NAMALWA (cell line): Measurements from ENCODE around the gene PLEKHJ1.
"Not testable (repeated sequence)": the region's sequence is repeated elsewhere in the genome, so short reads cannot be mapped to it uniquely, and the experiment has no call there.

Source experiments
- DNase-seq: peaks from one replicate; pipeline ENCODE4 v3.0.0-alpha.2; 2015; ENCODE audit warnings: low spot score

Gene PLEKHJ1

DNA sequence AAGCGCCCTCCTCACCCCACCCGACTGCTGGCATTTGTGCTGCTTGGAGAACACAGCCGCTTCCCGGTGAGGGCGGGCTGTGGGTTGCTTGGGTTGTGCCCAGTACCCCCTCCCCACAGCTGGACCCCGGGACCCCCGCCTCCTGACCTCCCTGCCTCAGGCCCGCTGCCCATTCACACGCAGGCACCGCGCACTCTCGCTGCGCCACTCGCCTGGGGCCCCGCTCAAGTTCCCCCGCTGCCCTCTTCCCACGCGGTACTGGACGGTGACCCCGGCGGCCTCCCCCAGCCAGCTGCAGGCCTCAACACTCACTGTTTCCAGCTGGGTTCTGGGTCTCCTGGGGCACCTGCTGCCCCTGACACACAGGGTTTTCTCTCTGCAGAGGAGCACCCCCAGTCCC lies 16.4 kb downstream of the PLEKHJ1 start:
- DNase-seq, result no peak

DNA sequence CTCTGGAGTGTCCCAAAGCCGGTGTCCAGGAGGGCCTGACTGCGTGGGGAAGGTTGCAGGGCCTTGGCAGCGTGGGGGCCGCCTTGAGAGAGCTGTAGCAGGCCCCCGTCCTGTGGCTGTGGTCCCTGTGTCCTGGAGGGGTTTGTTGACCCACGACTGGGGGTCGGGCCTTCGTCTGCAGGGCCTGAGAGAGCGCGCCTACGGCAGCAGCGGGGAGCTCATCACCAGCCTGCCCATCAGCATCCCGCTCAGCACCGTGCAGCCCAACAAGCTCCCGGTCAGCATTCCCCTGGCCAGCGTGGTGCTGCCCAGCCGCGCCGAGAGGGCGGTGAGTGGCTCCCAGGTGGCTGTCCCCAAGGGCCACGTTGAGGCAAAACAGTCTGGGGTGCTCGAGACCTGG lies 18.5 kb downstream of the PLEKHJ1 start:
- no peak for DNase-seq

DNA sequence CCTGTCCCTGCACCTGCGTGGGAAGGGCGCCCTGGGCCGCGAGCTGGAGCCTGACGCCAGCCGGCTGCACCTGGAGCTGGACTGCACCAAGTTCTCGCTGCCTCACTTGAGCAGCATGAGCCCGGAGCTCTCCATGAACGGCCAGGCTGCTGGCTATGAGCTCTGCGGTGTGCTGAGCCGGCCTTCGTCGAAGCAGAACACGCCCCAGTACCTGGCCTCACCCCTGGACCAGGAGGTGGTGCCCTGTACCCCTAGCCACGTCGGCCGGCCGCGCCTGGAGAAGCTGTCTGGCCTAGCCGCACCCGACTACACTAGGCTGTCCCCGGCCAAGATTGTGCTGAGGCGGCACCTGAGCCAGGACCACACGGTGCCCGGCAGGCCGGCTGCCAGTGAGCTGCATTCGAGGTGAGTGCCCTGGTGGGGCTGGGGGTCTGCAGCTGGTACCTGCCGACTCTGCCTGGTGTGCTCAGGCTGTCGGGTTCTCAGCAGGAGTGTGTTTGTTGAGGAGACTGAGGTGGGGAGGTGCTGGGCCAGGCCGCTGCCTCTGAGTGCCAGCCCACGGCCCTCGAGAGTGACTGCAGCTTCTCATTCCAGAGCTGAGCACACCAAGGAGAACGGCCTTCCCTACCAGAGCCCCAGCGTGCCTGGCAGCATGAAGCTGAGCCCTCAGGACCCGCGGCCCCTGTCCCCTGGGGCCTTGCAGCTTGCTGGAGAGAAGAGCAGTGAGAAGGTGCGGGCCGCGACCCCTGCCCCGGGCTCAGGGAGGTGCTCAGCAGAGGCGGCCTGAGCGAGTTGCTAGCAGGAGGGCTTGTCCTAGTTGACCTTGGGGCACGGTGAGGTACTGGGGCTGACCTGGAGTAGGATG lies 19.5 kb downstream of the PLEKHJ1 start:
- DNase-seq, result no peak

DNA sequence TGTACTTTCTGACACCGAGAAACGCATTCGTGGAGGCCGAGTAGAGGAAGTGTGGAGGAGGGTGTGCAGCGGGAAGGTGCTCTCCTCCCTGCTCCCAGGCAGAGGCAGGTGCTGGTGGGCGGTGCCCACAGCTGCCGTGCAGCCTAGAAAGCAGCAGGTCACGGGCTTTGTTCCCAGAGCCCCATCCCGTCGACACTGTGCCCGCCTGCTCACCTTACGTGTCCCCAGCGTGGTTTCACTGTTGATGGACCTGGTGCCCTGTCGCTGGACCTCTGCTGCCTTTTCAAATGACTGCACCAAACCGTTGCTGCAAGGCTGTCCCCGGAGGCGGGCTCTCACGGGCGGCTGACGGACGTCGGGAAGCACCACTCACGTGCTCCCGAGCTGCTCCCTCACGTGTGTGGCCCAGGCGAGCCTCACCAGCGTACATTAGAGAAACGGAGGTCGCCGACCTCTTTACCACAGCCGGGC lies 20.8 kb downstream of the PLEKHJ1 start:
- no peak for DNase-seq

- no peak for DNase-seq
Observed at GRCh38 chr19:2214251-2214650, 21.9 kb downstream of the PLEKHJ1 start.

DNA sequence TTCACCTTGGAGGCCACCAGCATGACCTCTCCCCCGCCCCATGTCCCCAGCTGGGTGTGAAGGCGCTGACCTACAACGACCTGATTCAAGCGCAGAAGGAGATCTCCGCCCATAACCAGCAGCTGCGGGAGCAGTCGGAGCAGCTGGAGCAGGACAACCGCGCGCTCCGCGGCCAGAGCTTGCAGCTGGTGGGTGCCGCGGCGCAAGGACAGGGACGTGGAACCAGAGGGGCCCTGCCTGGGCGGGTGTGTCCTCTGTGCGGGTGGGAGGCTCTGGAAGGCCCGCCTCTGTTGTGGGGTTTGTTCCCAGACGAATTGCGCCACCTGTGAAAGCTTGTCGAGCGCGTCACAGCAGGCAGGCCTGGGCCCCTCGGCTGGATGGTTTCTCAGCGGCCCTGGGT lies 22.3 kb downstream of the PLEKHJ1 start:
- no peak for DNase-seq

DNA sequence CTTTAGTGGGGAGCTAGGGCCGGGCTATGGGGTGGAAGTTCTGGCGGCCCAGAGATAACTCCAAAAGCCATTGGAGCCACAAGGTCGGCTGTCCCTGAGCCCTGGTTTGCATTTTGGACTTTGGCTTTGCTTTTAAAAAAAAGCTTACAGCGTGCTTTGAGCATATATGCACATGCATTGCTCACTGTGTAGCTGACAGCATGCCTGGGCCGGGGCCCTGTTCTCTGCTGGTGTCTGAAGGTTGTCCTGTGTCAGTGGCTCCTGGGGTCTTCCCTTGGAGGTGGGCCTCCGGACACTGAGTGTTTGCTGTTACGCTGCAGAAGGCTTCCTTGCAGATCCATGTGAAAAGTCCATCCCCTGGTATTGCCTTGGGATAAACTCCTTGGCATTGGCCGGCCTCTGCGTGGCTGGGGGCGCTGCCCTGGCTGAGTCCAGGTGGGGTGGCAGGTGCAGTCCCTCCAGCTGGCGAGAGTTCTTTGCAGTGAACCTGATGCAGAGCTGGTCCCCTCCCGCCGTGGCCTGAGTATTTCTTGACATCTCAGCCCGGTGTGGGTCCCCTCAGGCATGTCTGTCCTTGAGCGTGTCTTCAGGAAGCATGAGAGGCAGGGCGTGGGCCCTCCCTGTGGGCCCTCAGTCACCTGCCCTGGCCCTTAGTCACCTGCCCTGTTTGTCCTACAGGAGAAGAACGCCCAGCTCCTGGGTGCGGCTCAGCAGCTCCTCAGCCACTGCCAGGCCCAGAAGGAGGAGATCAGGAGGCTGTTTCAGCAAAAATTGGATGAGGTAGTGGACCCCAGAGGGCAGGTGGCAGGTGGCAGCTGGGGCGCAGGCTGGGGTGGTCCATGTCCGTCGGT lies 23.0 kb downstream of the PLEKHJ1 start:
- DNase-seq, result no peak

- no peak for DNase-seq
Observed at GRCh38 chr19:2210987-2211740, 25.0 kb downstream of the PLEKHJ1 start.

- DNase-seq, result no peak
Observed at GRCh38 chr19:2210206-2210605, 25.9 kb downstream of the PLEKHJ1 start.

- DNase-seq, result no peak
Observed at GRCh38 chr19:2209408-2209807, 26.7 kb downstream of the PLEKHJ1 start.

DNA sequence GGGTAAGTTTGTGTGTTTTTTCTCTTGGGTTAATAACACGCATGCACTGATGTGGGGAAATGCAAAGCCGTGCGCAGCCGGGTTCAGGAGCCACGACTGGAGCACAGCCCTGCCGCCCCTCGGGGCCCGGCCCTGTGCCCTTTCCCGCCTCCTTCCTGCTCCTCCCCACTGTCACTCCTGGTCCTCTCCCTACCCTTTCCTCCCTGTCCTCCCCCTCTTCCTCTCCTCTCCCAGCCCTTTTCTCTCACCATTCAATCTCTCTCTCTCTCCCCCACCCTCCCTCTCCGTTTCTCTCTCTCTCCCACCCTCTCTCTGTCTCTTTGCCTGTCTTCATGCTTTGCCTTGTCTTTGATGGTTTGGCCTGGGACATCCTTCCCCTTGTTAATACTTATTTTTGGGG lies 27.2 kb downstream of the PLEKHJ1 start:
- no peak for DNase-seq

DNA sequence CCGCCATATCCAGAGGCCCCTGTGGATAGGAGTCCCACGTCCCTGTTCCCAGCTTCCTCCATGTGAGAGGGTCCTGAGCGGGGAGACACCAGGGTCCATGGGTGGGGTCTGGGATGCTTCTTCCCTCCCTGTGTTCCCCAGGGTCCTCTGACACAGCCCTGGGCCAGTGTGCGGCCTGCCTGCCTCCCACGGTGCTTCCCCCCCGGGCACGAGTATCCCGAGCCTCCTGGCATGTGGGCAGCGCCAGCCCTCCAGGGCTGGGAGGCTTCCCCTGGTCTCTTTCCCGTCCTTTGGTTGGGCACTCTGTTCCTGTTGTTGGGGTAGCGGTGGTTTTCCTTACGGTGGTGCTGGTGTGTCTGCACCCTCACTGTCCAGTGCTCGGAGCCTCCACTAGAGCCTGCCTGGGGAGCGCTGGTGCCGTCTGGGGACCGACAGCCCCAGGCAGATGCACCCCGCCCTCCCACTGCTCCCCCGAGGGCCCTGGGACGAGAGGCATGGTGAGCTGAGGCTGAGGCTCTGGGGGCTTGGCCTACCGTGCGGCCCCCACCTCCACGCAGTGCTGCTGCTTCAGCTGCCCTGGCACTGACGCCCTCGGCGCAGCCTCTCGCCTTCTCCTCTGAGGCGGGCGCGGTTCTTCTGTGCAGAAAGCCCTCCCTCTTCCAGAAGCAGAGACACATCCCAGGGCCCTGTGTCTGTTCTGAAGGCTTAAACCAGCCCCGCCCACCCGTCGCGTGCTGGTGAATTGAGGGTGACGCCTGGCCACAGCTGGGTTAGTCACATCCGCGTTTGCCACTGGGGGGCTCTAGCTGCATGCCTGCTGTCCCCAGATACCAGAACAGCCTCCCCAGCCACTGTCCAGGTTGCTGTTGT lies 27.9 kb downstream of the PLEKHJ1 start:
- peak; percentile 50 for DNase-seq

GRCh38 chr19:2207008-2207407 lies 29.1 kb downstream of the PLEKHJ1 start:
- no peak for DNase-seq

DNA sequence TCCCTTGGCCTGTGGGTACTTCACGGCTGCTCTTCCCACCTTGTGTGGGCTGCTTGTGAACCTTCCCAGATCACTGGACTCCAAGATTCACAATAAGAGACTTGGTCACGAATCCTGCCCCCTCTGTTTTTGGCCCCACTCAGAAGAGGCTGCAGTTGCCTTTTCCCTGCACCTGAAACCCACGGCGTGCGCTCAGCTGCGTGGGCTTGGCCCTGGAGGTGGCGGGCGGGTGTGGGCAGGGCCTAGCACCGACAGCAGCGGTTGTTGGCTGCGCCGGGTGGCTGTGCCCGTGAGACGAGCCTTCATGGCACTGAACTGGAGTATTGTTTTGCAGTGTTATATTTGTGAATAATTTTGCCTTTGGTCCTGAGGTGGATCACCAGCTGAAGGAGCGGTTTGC lies 33.8 kb downstream of the PLEKHJ1 start:
- DNase-seq, result no peak

DNA sequence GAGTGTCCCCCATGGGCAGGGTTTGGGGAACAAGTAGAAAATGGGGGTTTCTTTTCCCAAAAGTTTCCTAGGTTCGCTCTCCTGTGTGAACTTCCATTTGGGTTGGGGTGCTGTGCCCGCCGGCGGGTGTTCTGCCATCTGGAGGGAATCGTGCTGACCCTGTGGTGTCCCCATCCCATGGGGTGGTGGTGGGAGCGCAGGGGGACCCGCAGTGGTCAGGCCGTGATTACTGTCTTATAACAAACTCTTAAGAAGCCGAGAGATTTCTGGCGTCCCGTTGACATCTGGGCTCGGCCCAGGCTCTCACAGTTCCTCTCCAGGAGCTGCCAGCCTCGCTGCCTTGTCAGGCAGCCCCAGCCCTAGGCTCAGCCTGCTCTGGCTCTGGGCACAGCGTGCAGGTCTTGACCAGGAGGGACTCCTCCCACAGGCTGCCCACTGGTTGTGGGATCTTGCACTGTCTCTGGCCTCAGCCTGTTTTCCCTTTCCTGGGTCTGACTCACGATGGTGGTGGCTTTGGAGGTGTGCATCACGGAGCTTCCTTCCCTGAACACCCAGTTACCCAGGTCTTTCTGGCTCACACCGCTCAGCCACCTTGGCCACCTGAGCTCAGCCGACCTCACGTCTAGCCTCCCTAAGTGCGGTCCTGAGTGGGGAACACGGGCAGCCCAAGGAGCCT lies 34.5 kb downstream of the PLEKHJ1 start:
- DNase-seq, result no peak

GRCh38 chr19:2200624-2201294 lies 35.4 kb downstream of the PLEKHJ1 start:
- not testable (repeated sequence) for DNase-seq

- DNase-seq, result no peak
Observed at GRCh38 chr19:2199861-2200623, 36.1 kb downstream of the PLEKHJ1 start.

GRCh38 chr19:2199215-2199614 lies 36.9 kb downstream of the PLEKHJ1 start:
- DNase-seq, result peak; percentile 34

DNA sequence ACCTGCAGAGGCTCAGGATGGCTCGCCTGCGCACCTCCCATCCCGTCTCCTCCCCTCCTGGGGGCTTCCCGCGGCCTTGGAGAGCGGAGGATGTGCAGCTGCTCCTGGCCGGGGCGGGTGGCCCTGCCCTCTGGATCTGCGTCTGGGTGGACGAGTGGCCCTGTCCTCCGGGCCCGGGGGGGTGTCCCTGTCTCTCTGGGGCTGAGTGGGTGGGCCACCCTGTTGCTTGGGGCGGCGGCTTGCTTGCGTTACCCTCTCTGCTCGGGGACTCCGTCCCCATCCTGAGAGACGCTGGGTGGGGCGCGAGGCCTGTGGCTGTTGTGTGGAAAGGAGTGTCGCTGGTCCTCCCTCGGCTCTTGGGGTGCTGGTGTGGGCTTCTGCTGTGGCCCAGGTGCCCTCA lies 37.8 kb downstream of the PLEKHJ1 start:
- DNase-seq, result no peak
